BLaER1 (cell line): ENCODE data around the gene TGM5.
A peak's percentile ranks its signal among the peaks of the same experiment; 100 is the strongest.

Source experiments
- H3K27ac ChIP-seq: shearing (Covaris generic); formaldehyde crosslinking; 2 replicates; pipeline ENCODE4 v1.8.1; 2022
- H3K27me3 ChIP-seq: shearing (Covaris generic); formaldehyde crosslinking; 2 replicates; pipeline ENCODE4 v1.8.1; 2022
- H3K36me3 ChIP-seq: shearing (Covaris generic); formaldehyde crosslinking; 2 replicates; pipeline ENCODE4 v1.8.1; 2022
- H3K4me1 ChIP-seq: shearing (Covaris generic); formaldehyde crosslinking; 2 replicates; pipeline ENCODE4 v1.8.1; 2022
- H3K4me2 ChIP-seq: shearing (Covaris generic); formaldehyde crosslinking; 2 replicates; pipeline ENCODE4 v1.8.1; 2022
- H3K4me3 ChIP-seq: shearing (Covaris generic); formaldehyde crosslinking; 2 replicates; pipeline ENCODE4 v1.8.1; 2022
- H3K9ac ChIP-seq: shearing (Covaris generic); formaldehyde crosslinking; 2 replicates; pipeline ENCODE4 v1.8.1; 2022
- H3K9me3 ChIP-seq: shearing (Covaris generic); formaldehyde crosslinking; 2 replicates; pipeline ENCODE4 v1.8.1; 2022
- H4K20me1 ChIP-seq: shearing (Covaris generic); formaldehyde crosslinking; 2 replicates; pipeline ENCODE4 v1.8.1; 2022
- Cebpa-rat ChIP-seq: shearing (Covaris generic); IDR thresholded peaks from 2 replicates; pipeline ENCODE4 v1.8.1; 2022

Gene TGM5

GRCh38 chr15:43287254-43287653 lies 20.5 kb upstream of the TGM5 start:
- Histone ChIP-seq H3K9me3 (no peaks in the 10 kb centered on the region), H3K4me3 (no peak overlapping the region), H3K9ac (no peak overlapping the region), H3K4me2 (no peak overlapping the region), H4K20me1 (no peaks in the 10 kb centered on the region), H3K4me1 (peaks cover 33% of the 10 kb centered on the region), H3K27ac (no peak overlapping the region), H3K27me3 (no peaks in the 10 kb centered on the region), H3K36me3 (no peaks in the 10 kb centered on the region)
- no peak for TF ChIP-seq Cebpa-rat

- Histone ChIP-seq H3K27ac (no peak overlapping the region), H3K4me1 (peaks cover 34% of the 10 kb centered on the region), H3K9ac (no peak overlapping the region), H3K9me3 (no peaks in the 10 kb centered on the region), H3K4me3 (no peak overlapping the region), H3K27me3 (no peaks in the 10 kb centered on the region), H4K20me1 (no peaks in the 10 kb centered on the region), H3K36me3 (no peaks in the 10 kb centered on the region), H3K4me2 (no peak overlapping the region)
- no peak for TF ChIP-seq Cebpa-rat
These were observed 19.3 kb upstream of the TGM5 start for GRCh38 chr15:43286074-43286473.

- H3K27ac ChIP-seq: no peak overlapping the region
- peaks cover 38% of the 10 kb centered on the region for H3K4me1 ChIP-seq
- no peaks in the 10 kb centered on the region for H3K27me3 ChIP-seq
- no peaks in the 10 kb centered on the region for H4K20me1 ChIP-seq
- TF ChIP-seq Cebpa-rat: no peak
- H3K36me3 ChIP-seq: no peaks in the 10 kb centered on the region
- H3K9me3 ChIP-seq: no peaks in the 10 kb centered on the region
- H3K4me2 ChIP-seq: peak overlapping the region; percentile 72; the same call in 1 of the 2 replicates
- no peak overlapping the region for H3K4me3 ChIP-seq
- H3K9ac ChIP-seq: no peak overlapping the region
These were observed 18.9 kb upstream of the TGM5 start for GRCh38 chr15:43285609-43286037.

GRCh38 chr15:43283526-43283925 lies 16.8 kb upstream of the TGM5 start:
- no peaks in the 10 kb centered on the region for H4K20me1 ChIP-seq
- no peak for TF ChIP-seq Cebpa-rat
- H3K36me3 ChIP-seq: no peaks in the 10 kb centered on the region
- H3K27ac ChIP-seq: peak overlapping the region; percentile 58; the same call in 1 of the 2 replicates
- no peak overlapping the region; the same call in 1 of the 2 replicates for H3K9ac ChIP-seq
- H3K4me1 ChIP-seq: peaks cover 59% of the 10 kb centered on the region
- peak overlapping the region; percentile 72 for H3K4me2 ChIP-seq
- no peak overlapping the region for H3K4me3 ChIP-seq
- no peaks in the 10 kb centered on the region for H3K27me3 ChIP-seq
- no peaks in the 10 kb centered on the region for H3K9me3 ChIP-seq

- Histone ChIP-seq H3K27me3 (no peaks in the 10 kb centered on the region), H3K9me3 (no peaks in the 10 kb centered on the region), H3K4me2 (no peak overlapping the region), H4K20me1 (no peaks in the 10 kb centered on the region), H3K36me3 (no peaks in the 10 kb centered on the region), H3K4me3 (no peak overlapping the region), H3K27ac (no peak overlapping the region), H3K9ac (no peak overlapping the region), H3K4me1 (peaks cover 71% of the 10 kb centered on the region)
- no peak for TF ChIP-seq Cebpa-rat
These were observed 15.3 kb upstream of the TGM5 start for GRCh38 chr15:43281926-43282602.

- Histone ChIP-seq H3K36me3 (no peaks in the 10 kb centered on the region), H4K20me1 (no peaks in the 10 kb centered on the region), H3K9me3 (no peaks in the 10 kb centered on the region), H3K9ac (no peak overlapping the region), H3K4me2 (peak overlapping the region; percentile 90; the same call in 1 of the 2 replicates), H3K4me3 (no peak overlapping the region), H3K27me3 (no peaks in the 10 kb centered on the region), H3K27ac (no peak overlapping the region), H3K4me1 (peaks cover 79% of the 10 kb centered on the region)
- no peak for TF ChIP-seq Cebpa-rat
These were observed 14.3 kb upstream of the TGM5 start for GRCh38 chr15:43280996-43281395.

- peaks cover 73% of the 10 kb centered on the region for H3K4me1 ChIP-seq
- 0 out of 2 replicates have a peak overlapping the region, but pooled peaks have one; percentile 35 for H3K4me3 ChIP-seq
- no peaks in the 10 kb centered on the region for H4K20me1 ChIP-seq
- H3K9me3 ChIP-seq: no peaks in the 10 kb centered on the region
- no peaks in the 10 kb centered on the region for H3K36me3 ChIP-seq
- H3K9ac ChIP-seq: peak overlapping the region; percentile 56; the same call in 1 of the 2 replicates
- H3K27me3 ChIP-seq: no peaks in the 10 kb centered on the region
- peak overlapping the region; percentile 90 for H3K4me2 ChIP-seq
- H3K27ac ChIP-seq: peak overlapping the region; percentile 59
- no peak for TF ChIP-seq Cebpa-rat
These were observed 12.8 kb upstream of the TGM5 start for GRCh38 chr15:43279496-43279895.

GRCh38 chr15:43278869-43279268 lies 12.1 kb upstream of the TGM5 start:
- Histone ChIP-seq H3K4me1 (peaks cover 73% of the 10 kb centered on the region), H3K9me3 (no peaks in the 10 kb centered on the region), H3K4me3 (no peak overlapping the region), H3K27ac (peak overlapping the region; percentile 59), H3K27me3 (no peaks in the 10 kb centered on the region), H3K36me3 (no peaks in the 10 kb centered on the region), H3K4me2 (peak overlapping the region; percentile 90), H4K20me1 (no peaks in the 10 kb centered on the region), H3K9ac (no peak overlapping the region)
- no peak for TF ChIP-seq Cebpa-rat

- H3K36me3 ChIP-seq: no peaks in the 10 kb centered on the region
- no peak overlapping the region for H3K27ac ChIP-seq
- no peaks in the 10 kb centered on the region for H3K27me3 ChIP-seq
These were observed 11.2 kb upstream of the TGM5 start for GRCh38 chr15:43277901-43278300.

GRCh38 chr15:43277231-43277823 lies 10.6 kb upstream of the TGM5 start:
- no peaks in the 10 kb centered on the region for H3K27me3 ChIP-seq
- no peak overlapping the region for H3K9ac ChIP-seq

More at GRCh38 chr15:43277901-43278300, 11.2 kb upstream of the TGM5 start:
- Histone ChIP-seq H3K9me3 (no peaks in the 10 kb centered on the region), H4K20me1 (no peaks in the 10 kb centered on the region), H3K4me1 (peaks cover 75% of the 10 kb centered on the region), H3K4me2 (peak overlapping the region; percentile 90), H3K9ac (no peak overlapping the region), H3K4me3 (no peak overlapping the region)
- no peak for TF ChIP-seq Cebpa-rat

More at GRCh38 chr15:43277231-43277823, 10.6 kb upstream of the TGM5 start:
- no peak for TF ChIP-seq Cebpa-rat
- peaks cover 76% of the 10 kb centered on the region for H3K4me1 ChIP-seq
- H3K36me3 ChIP-seq: no peaks in the 10 kb centered on the region
- no peak overlapping the region for H3K4me3 ChIP-seq
- peak overlapping the region; percentile 90 for H3K4me2 ChIP-seq
- no peaks in the 10 kb centered on the region for H4K20me1 ChIP-seq
- H3K9me3 ChIP-seq: peaks cover 6% of the 10 kb centered on the region
- no peak overlapping the region for H3K27ac ChIP-seq
